DMS79 treated with DMSO at 0.1 percent for 48 hours (cell line): ENCODE data around the gene PLCD3.

Source experiments
- DNase-seq: peaks from one replicate; lab custom pipeline; 2025; lab: John Stamatoyannopoulos, UW

Gene PLCD3

GRCh38 chr17:45070001-45070400 lies 62.3 kb downstream of the PLCD3 start:
- DNase-seq, result no peak

- no peak for DNase-seq
Measured at GRCh38 chr17:45067637-45068036, 64.7 kb downstream of the PLCD3 start.

DNA sequence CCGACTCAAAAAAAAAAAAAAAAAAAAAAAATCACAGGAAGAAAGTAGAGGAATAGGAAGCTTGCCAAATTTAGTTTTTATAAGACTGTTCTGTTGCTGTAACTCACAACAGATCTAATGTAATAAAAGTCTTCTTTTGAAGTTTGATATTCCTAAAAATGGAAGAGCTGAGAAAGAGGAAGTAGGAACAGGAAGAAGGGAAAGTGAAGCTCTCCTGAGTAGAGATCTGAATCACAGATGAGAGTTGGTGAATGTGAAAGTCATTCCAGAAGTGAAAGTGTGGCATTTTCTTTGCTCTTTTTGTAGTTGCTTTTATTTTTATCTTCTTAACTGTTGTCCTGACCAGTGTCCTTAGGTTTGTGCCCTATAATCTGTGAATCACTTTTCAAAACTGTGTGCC lies 69.1 kb downstream of the PLCD3 start:
- no peak for DNase-seq

DNA sequence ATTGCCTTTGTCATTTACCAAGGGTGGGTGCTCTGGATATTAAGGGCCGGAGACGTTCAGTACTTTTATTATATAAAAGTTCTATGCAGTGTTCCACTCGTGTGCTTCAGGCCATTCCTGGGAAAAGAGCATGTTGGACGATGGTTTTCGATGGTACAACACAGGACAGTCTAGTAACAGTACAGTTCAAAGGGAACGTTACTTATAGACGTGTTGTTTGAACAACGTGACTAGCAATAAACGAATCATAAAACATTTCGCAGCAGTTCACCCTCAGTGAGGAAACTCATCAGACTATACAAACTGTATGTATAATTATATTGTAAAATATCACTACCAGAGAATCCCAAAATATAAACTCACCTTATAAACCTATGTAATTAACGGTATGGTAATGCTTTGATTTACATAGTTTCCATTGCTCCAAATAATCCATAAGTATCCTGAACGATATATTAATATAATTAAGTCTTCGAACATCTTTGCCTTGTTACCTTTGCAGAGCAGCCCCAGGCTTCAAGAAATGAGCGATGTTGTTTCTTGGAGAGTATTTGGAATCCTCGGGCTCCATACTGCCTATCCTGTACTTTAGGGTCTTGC lies 70.6 kb downstream of the PLCD3 start:
- DNase-seq, result no peak

- peak; percentile 99 for DNase-seq
Measured at GRCh38 chr17:45060797-45061605, 71.3 kb downstream of the PLCD3 start, which contains the start of gene NMT1. TSS of gene NMT1 (plus strand) at chr17:45061317. CDS start at chr17:45061330, 13 bp downstream.

- peak; percentile 67 for DNase-seq
Measured at GRCh38 chr17:45060382-45060796, 71.9 kb downstream of the PLCD3 start.
